GM12872 (cell line): ENCODE measurements around the gene RFX1.

Source experiments
- CTCF ChIP-seq: IDR thresholded peaks from 3 replicates; pipeline ENCODE4 v1.5.1; 2011; ENCODE audit warnings: low read depth, mild to moderate bottlenecking, low read length, moderate library complexity; ENCODE audit not compliant: insufficient read depth

Gene RFX1

GRCh38 chr19:14031719-14032480 lies 25.8 kb upstream of the RFX1 start, which contains the start of gene IL27RA:
Gene IL27RA, plus strand, starts transcription at chr19:14031762. Its CDS starts 111 bp downstream, at chr19:14031873.
- TF ChIP-seq CTCF = peak; percentile 89

DNA sequence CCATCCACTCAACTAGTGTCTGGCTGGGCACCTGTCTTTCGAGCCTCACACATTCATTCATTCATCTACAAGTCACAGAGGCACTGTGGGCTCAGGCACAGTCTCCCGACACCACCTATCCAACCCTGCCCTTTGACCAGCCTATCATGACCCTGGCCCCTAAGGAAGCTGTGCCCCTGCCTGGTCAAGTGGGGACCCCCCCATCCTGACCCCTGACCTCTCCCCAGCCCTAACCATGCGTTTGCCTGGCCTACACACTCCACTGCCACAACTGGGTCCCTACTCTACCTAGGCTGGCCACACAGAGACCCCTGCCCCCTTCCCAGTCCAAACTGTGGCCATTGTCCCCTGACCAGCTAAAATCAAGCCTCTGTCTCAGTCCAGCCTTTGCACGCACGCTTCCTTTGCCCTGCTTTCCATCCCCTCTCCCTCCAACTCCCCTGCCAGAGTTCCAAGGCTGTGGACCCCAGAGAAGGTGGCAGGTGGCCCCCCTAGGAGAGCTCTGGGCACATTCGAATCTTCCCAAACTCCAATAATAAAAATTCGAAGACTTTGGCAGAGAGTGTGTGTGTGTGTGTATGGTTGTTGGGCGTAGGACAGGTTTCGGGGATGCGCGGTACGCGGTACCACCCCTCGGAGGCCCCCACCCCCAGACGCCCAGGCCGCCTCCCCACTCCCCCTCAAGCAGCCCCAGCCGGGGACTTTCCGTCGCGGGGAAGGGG lies 25.0 kb upstream of the RFX1 start:
- no peak for TF ChIP-seq CTCF

GRCh38 chr19:14028901-14029300 lies 22.8 kb upstream of the RFX1 start:
- TF ChIP-seq CTCF = no peak

DNA sequence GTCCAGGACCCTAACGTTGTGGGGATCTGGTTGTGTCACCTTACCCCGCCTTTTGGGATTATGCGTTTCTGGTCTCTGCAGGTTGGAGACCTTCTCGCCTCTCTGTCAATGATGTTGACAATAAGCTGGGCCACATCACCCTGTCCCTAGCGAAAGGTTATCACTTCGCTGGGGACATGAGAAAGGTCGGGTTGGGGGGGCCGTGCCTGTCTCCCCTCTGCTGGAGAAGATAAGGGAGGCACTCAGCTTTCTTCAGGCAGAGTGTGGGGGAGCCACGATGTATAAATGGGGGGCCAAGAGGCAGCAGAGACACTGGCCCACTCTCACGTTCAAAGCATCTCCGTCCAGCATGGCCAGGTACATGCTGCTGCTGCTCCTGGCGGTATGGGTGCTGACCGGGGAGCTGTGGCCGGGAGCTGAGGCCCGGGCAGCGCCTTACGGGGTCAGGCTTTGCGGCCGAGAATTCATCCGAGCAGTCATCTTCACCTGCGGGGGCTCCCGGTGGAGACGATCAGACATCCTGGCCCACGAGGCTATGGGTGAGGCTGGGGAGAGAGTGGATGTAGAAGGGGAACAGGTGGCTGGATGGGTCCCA lies 21.8 kb upstream of the RFX1 start, which contains the start of gene RLN3:
Gene RLN3 (plus strand): TSS at position 293 of the 595 bp plus-strand sequence. CDS start 57 bp downstream, at position 350.
- no peak for TF ChIP-seq CTCF

DNA sequence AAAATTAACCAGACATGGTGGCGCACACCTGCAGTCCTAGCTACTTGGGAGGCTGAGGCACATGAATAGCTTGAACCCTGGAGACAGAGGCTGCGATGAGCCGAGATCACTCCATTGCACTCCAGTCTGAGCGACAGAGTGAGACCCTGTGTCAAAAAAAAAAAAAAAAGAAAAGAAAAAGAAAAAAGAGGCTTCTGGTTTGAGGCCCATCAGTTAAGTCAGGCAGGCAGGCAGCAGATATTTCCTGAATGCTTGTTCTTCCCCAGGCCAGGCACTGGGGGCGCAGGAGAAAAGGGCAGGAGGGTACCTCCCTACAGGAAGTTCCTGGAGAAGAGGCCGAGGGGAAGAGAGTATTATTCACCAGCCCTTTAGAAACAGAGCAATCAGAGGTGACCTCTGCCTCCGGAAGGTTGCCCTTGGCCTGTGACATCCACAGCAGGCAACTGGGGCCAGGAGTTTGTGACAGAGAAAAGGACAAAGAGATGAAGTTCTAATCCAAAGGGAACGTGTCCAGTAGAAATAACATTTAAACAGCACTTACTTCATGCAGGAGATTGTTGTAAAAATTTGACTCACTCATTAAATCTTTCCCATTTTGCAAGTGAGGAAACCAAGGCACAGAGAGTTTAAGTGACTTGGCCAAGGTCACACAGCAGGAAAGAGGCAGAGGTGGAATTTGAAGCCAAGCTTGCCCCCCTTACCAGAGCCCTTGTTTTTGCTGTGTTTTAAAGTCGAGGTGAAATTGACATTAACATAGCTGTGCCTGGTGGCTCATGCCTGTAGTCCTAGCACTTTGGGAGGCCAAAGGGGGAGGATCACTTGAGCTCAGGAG lies 17.5 kb upstream of the RFX1 start:
- TF ChIP-seq CTCF = peak; percentile 61

DNA sequence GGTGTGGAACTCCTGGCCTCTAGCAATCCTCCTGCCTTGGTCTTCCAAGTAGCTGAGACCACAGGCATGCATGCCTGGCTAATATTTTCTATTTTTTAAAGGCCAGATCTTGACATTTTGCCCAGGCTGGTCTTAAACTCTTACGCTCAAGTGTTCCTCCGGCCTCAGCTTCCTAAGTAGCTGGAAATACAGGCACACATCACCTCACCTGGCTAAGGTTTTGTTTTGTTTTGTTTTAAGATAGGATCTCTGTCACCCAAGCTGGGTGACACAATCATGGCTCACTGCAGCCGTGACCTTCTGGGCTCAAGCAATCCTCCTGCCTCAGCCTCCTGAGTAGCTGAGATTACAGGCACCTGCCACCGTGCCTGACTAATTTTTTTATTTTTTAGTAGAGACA lies 16.3 kb upstream of the RFX1 start:
- no peak for TF ChIP-seq CTCF
